SK-N-SH (cell line): Measurements from ENCODE around the gene B4GALNT3. TPM values are rescaled to one million over a fixed set of nuclear protein-coding genes. Genes with fewer than 3 reads are reported as not detected.

ENCODE experiments used
- CTCF ChIA-PET: fragments of 300-600, 350-600 bp; formaldehyde crosslinking; extraction: SDS; loops from one replicate; lab custom pipeline; 2021; lab: Yijun Ruan, JAX
- POLR2A ChIA-PET: fragments of 350-600 bp; sonication (Branson Sonifier 250); formaldehyde crosslinking; extraction: SDS; loops from one replicate; lab custom pipeline; 2020; ENCODE audit warnings: antibody characterized with exemption, inconsistent platforms; lab: Yijun Ruan, JAX
- DNase-seq: peaks from one replicate; pipeline ENCODE4 v3.0.0; 2012
- H2AFZ ChIP-seq: fragments of 200-600 bp; sonication (generic); 2 replicates; pipeline ENCODE4 v1.8.1; 2016; ENCODE audit warnings: antibody characterized with exemption, mild to moderate bottlenecking, low read depth
- H3F3A ChIP-seq: fragments of 200-600 bp; sonication (generic); replicated peaks from 2 replicates; pipeline ENCODE3; 2016; ENCODE audit warnings: antibody characterized with exemption, mild to moderate bottlenecking; ENCODE audit not compliant: insufficient read depth
- H3K27ac ChIP-seq, 2 experiments: fragments of 200-500 bp in 1 of 2; fragments of 200-600 bp in 1 of 2; sonication (Bioruptor generic) in 1 of 2; sonication (generic), shearing (Covaris generic) in 1 of 2; 2 replicates each; pipeline versions ENCODE4 v1.5.1 to v1.6.1; 2014 to 2016; ENCODE audit warnings: low read depth in 2 of 2, inconsistent platforms in 1 of 2, low read length in 1 of 2, mild to moderate bottlenecking in 1 of 2, mixed read lengths in 1 of 2
- H3K27me3 ChIP-seq: fragments of 200-600 bp; sonication (generic), shearing (Covaris generic); 2 replicates; pipeline ENCODE4 v1.6.1; 2016; ENCODE audit warnings: mixed run types; ENCODE audit not compliant: insufficient read depth
- H3K36me3 ChIP-seq, 2 experiments: fragments of 200-500 bp in 1 of 2; fragments of 200-600 bp in 1 of 2; sonication (Bioruptor generic) in 1 of 2; sonication (generic) in 1 of 2; replicated peaks in 1 of 2; 2 replicates each; pipeline versions ENCODE3 to v1.5.1; 2014 to 2016; ENCODE audit warnings: low read length in 1 of 2, mild to moderate bottlenecking in 1 of 2; ENCODE audit not compliant: insufficient read depth in 2 of 2, control insufficient read depth in 1 of 2
- H3K4me1 ChIP-seq, 2 experiments: fragments of 200-500 bp in 1 of 2; fragments of 200-600 bp in 1 of 2; sonication (Bioruptor generic) in 1 of 2; sonication (generic), shearing (Covaris generic) in 1 of 2; 2 replicates each; pipeline versions ENCODE4 v1.5.1 to v1.6.1; 2014 to 2016; ENCODE audit warnings: low read depth in 1 of 2, low read length in 1 of 2, mixed run types in 1 of 2; ENCODE audit not compliant: insufficient read depth in 2 of 2, control insufficient read depth in 1 of 2
- H3K4me2 ChIP-seq: fragments of 200-600 bp; sonication (generic), shearing (Covaris generic); 2 replicates; pipeline ENCODE4 v1.6.1; 2017; ENCODE audit warnings: mixed run types
- H3K4me3 ChIP-seq, 2 experiments: fragments of 200-500 bp in 1 of 2; fragments of 200-600 bp in 1 of 2; sonication (Bioruptor generic) in 1 of 2; sonication (generic), shearing (Covaris generic) in 1 of 2; 2 replicates each; pipeline versions ENCODE4 v1.5.1 to v1.8.1; 2014 to 2016; ENCODE audit warnings: low read depth in 2 of 2, inconsistent platforms in 1 of 2, low read length in 1 of 2, mild to moderate bottlenecking in 1 of 2, mixed read lengths in 1 of 2, moderate library complexity in 1 of 2
- H3K79me2 ChIP-seq: fragments of 200-600 bp; sonication (generic); 2 replicates; pipeline ENCODE4 v1.8.1; 2017; ENCODE audit warnings: mild to moderate bottlenecking; ENCODE audit not compliant: insufficient read depth
- H3K9ac ChIP-seq: fragments of 200-600 bp; sonication (generic); 2 replicates; pipeline ENCODE4 v1.6.1; 2017; ENCODE audit warnings: mixed run types
- H3K9me2 ChIP-seq: fragments of 200-600 bp; sonication (generic); 2 replicates; pipeline ENCODE4 v1.6.1; 2017; ENCODE audit warnings: mixed run types
- H3K9me3 ChIP-seq: fragments of 200-600 bp; sonication (generic); 2 replicates; pipeline ENCODE4 v1.6.1; 2017; ENCODE audit warnings: mixed run types, mild to moderate bottlenecking, moderate library complexity
- H4K20me1 ChIP-seq: fragments of 200-600 bp; sonication (generic); 2 replicates; pipeline ENCODE4 v1.6.1; 2017; ENCODE audit warnings: mild to moderate bottlenecking, mixed run types; ENCODE audit not compliant: insufficient read depth
- ELF1 ChIP-seq: IDR thresholded peaks from 2 replicates; pipeline ENCODE4 v1.4.0; 2012
- FOSL2 ChIP-seq: IDR thresholded peaks from 2 replicates; pipeline ENCODE4 v1.4.0; 2012; ENCODE audit warnings: low read depth, mild to moderate bottlenecking, moderate library complexity, borderline replicate concordance
- GATA2 ChIP-seq: sonication (generic); formaldehyde crosslinking; IDR thresholded peaks from 2 replicates; pipeline ENCODE4 v1.5.0; 2020; ENCODE audit warnings: mild to moderate bottlenecking, missing genetic modification reagents
- NFIC ChIP-seq: IDR thresholded peaks from 2 replicates; pipeline ENCODE4 v1.4.0; 2012; ENCODE audit warnings: borderline replicate concordance
- RAD21 ChIP-seq: IDR thresholded peaks from 2 replicates; pipeline ENCODE4 v1.6.1; 2012; ENCODE audit warnings: mild to moderate bottlenecking, low read length
- RFX5 ChIP-seq: IDR thresholded peaks from 2 replicates; pipeline ENCODE4 v1.6.1; 2012; ENCODE audit warnings: mild to moderate bottlenecking, improper control_type of control experiment, low read length
- RXRA ChIP-seq: IDR thresholded peaks from 2 replicates; pipeline ENCODE4 v1.4.0; 2012; ENCODE audit warnings: low read depth, mild to moderate bottlenecking, borderline replicate concordance
- TCF12 ChIP-seq: IDR thresholded peaks from 2 replicates; pipeline ENCODE4 v1.4.0; 2012
- WGBS: methylation state at CpG from one replicate; pipeline ENCODE4 v1.1.6; 2017; ENCODE audit warnings: low lambda C conversion rate; 5-methylcytosine and 5-hydroxymethylcytosine counted together
- polyA plus RNA-seq, 3 experiments: library from polyadenylated mRNA; depleted of rRNA; stranded (reverse); fragments of >200 nt; gene quantifications; 2 replicates each; pipeline ENCODE4 v1.2.3, GENCODE V29; 2012
- TF ChIP-seq, protein P1 (sequence below): fragments of 150-350 bp; IDR thresholded peaks from 2 replicates; pipeline ENCODE4 v1.6.1; 2016; ENCODE audit warnings: mild to moderate bottlenecking, low read depth, low read length
- TF ChIP-seq, protein P2 (sequence below): IDR thresholded peaks from 2 replicates; pipeline ENCODE4 v1.4.0; 2012; ENCODE audit warnings: low read depth
- TF ChIP-seq, protein P3 (sequence below): IDR thresholded peaks from 2 replicates; pipeline ENCODE4; 2012
- TF ChIP-seq, protein P4 (sequence below): fragments of 200-600 bp; sonication (generic); IDR thresholded peaks from 2 replicates; pipeline ENCODE4 v1.6.1; 2017; ENCODE audit warnings: antibody characterized with exemption, mild to moderate bottlenecking, moderate library complexity
- TF ChIP-seq, protein P5 (sequence below): fragments of 150-350 bp; IDR thresholded peaks from 2 replicates; pipeline ENCODE4 v1.6.1; 2017; ENCODE audit warnings: antibody characterized with exemption, low read length, low read depth, borderline replicate concordance

B4GALNT3 gene
- polyA plus RNA-seq, 1 of the 3 experiments (the other 2 are of a cell fraction) = 0.53 TPM

DNA sequence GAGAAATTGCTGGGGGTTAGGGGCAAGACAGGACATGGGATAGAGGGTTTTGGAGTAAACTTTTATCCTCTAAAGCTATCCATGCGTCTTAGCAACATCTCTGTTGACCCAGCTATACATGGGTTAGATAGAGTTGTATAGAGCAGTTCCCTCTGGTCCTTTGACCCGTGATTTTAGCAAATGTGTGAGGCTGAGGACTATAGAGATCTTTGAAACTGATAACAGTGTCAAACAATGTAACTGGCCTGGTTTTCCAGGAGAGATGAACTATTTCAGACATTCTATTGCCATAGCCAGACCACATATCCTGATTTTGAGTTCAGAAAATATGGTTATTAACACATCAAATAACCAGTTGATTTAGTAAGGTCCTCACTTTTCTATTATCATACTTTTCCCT lies 60.4 kb downstream of the B4GALNT3 start (continued):
- TF ChIP-seq, protein P1, sequence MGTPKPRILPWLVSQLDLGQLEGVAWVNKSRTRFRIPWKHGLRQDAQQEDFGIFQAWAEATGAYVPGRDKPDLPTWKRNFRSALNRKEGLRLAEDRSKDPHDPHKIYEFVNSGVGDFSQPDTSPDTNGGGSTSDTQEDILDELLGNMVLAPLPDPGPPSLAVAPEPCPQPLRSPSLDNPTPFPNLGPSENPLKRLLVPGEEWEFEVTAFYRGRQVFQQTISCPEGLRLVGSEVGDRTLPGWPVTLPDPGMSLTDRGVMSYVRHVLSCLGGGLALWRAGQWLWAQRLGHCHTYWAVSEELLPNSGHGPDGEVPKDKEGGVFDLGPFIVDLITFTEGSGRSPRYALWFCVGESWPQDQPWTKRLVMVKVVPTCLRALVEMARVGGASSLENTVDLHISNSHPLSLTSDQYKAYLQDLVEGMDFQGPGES = no peak
- no peak for TF ChIP-seq NFIC
- TF ChIP-seq GATA2 = no peak
- no peak for TF ChIP-seq RFX5
- TF ChIP-seq RAD21 = no peak

DNA sequence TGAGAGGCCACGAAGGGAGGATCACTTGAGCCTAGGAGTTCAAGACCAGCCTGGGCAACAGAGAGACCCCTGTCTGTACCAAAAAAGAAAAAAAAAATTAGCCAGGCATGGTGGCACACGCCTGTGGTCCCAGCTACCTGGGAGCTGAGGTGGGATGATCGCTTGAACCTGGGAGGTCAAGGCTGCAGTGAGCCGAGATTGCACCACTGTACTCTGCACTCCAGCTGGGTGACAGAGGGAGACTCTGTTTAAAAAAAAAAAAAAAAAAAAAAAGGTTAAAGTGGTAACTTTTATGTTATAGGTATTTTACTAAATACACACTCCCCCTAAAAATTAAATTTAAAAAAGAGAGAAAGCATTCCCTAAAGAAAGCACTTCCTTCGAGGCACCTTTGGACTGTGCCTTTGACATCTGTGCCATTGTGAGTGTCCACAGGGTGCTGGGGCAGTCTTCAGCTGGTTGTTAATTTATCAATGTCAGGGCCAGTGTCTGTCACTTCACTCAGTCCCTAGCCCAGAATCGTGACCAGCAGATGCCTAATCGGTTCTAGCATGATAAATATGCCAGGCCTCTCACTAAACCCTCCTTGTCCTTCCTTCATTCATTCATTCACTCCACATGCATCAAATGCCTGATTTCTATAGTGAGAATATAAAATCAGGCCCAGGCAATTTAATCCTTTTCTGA lies 63.1 kb downstream of the B4GALNT3 start:
- no peak for TF ChIP-seq RXRA
- TF ChIP-seq TCF12 = no peak
- TF ChIP-seq, protein P2, sequence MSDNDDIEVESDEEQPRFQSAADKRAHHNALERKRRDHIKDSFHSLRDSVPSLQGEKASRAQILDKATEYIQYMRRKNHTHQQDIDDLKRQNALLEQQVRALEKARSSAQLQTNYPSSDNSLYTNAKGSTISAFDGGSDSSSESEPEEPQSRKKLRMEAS = no peak
- TF ChIP-seq, protein P3, sequence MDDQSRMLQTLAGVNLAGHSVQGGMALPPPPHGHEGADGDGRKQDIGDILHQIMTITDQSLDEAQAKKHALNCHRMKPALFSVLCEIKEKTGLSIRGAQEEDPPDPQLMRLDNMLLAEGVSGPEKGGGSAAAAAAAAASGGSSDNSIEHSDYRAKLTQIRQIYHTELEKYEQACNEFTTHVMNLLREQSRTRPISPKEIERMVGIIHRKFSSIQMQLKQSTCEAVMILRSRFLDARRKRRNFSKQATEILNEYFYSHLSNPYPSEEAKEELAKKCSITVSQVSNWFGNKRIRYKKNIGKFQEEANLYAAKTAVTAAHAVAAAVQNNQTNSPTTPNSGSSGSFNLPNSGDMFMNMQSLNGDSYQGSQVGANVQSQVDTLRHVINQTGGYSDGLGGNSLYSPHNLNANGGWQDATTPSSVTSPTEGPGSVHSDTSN = no peak
- TF ChIP-seq, protein P1 = no peak
- TF ChIP-seq, protein P4, sequence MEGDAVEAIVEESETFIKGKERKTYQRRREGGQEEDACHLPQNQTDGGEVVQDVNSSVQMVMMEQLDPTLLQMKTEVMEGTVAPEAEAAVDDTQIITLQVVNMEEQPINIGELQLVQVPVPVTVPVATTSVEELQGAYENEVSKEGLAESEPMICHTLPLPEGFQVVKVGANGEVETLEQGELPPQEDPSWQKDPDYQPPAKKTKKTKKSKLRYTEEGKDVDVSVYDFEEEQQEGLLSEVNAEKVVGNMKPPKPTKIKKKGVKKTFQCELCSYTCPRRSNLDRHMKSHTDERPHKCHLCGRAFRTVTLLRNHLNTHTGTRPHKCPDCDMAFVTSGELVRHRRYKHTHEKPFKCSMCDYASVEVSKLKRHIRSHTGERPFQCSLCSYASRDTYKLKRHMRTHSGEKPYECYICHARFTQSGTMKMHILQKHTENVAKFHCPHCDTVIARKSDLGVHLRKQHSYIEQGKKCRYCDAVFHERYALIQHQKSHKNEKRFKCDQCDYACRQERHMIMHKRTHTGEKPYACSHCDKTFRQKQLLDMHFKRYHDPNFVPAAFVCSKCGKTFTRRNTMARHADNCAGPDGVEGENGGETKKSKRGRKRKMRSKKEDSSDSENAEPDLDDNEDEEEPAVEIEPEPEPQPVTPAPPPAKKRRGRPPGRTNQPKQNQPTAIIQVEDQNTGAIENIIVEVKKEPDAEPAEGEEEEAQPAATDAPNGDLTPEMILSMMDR = no peak
- TF ChIP-seq FOSL2 = no peak
- TF ChIP-seq, protein P5, sequence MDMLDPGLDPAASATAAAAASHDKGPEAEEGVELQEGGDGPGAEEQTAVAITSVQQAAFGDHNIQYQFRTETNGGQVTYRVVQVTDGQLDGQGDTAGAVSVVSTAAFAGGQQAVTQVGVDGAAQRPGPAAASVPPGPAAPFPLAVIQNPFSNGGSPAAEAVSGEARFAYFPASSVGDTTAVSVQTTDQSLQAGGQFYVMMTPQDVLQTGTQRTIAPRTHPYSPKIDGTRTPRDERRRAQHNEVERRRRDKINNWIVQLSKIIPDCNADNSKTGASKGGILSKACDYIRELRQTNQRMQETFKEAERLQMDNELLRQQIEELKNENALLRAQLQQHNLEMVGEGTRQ = no peak
- TF ChIP-seq ELF1 = no peak
- no peaks in the 10 kb centered on the region for H3K9me3 ChIP-seq
- H3K36me3 ChIP-seq = no peaks in the 10 kb centered on the region
- CTCF ChIA-PET = interaction anchor here (1.0 kb wide), 1 partner anchor 81 kb away, joined by 3 read pairs; no protein-coding TSS in a partner anchor
- H3K4me2 ChIP-seq = no peak overlapping the region
- peaks cover 0 to 3% of the 10 kb centered on the region in 2 experiments; a peak in 1 of 4 replicates for H3K4me1 ChIP-seq
- no peak overlapping the region for H2AFZ ChIP-seq
- no peaks in the 10 kb centered on the region for H4K20me1 ChIP-seq
- H3K4me3 ChIP-seq = no peak overlapping the region
- H3K79me2 ChIP-seq = no peaks in the 10 kb centered on the region
- H3F3A ChIP-seq = no peaks in the 10 kb centered on the region
- H3K9ac ChIP-seq = no peak overlapping the region
- no peak overlapping the region for H3K27ac ChIP-seq
- peaks cover 19% of the 10 kb centered on the region; the same call in 1 of the 2 replicates for H3K27me3 ChIP-seq
- 50% methylated on average over 7 of the region's 7 CpGs for WGBS
- DNase-seq = peak; percentile 30
- H3K9me2 ChIP-seq = no peaks in the 10 kb centered on the region
- POLR2A ChIA-PET = interaction anchor here (0.5 to 0.7 kb wide), 2 partner anchors 16 to 20 kb away, joined by 3 to 4 read pairs; no protein-coding TSS in a partner anchor
